Endodermal cell (in vitro differentiated cells): ENCODE data around the gene DNAJC5G. TPM values are rescaled to one million over a fixed set of nuclear protein-coding genes. Genes with fewer than 3 reads are reported as not detected.

Experiments used
- DNase-seq: peaks from one replicate; pipeline ENCODE4 v3.0.0-alpha.2; 2017
- H3K27ac ChIP-seq: 2 replicates; pipeline ENCODE4 v1.5.1; 2013; ENCODE audit warnings: mild to moderate bottlenecking, low read depth, low read length, moderate library complexity
- H3K27me3 ChIP-seq: 2 replicates; pipeline ENCODE4 v1.6.1; 2013; ENCODE audit warnings: mild to moderate bottlenecking, low read length, moderate library complexity; ENCODE audit not compliant: insufficient read depth, control insufficient read depth, poor library complexity, severe bottlenecking
- H3K36me3 ChIP-seq: 2 replicates; pipeline ENCODE4 v1.7.0; 2013; ENCODE audit warnings: mild to moderate bottlenecking, low read length, moderate library complexity; ENCODE audit not compliant: control insufficient read depth, insufficient read depth
- H3K4me1 ChIP-seq: one replicate; pipeline ENCODE4 v1.7.0; 2013; ENCODE audit warnings: low read length; ENCODE audit not compliant: control insufficient read depth, insufficient read depth
- H3K4me3 ChIP-seq: 2 replicates; pipeline ENCODE4 v1.5.1; 2013; ENCODE audit warnings: mild to moderate bottlenecking, low read length, moderate library complexity
- H3K9ac ChIP-seq: 2 replicates; pipeline ENCODE4 v1.6.1; 2013; ENCODE audit warnings: mild to moderate bottlenecking, low read length, moderate library complexity; ENCODE audit not compliant: poor library complexity, severe bottlenecking; ENCODE audit errors: extremely low read depth
- H3K9me3 ChIP-seq: 2 replicates; pipeline ENCODE4 v1.6.1; 2013; ENCODE audit warnings: mild to moderate bottlenecking, low read length, moderate library complexity; ENCODE audit not compliant: control insufficient read depth
- H3K27ac Mint-ChIP-seq: 2 replicates; pipeline ENCODE4 v1.8.0; 2020; ENCODE audit warnings: mixed read lengths
- H3K27me3 Mint-ChIP-seq: 2 replicates; pipeline ENCODE4 v1.8.0; 2021; ENCODE audit warnings: mild to moderate bottlenecking, mixed read lengths; ENCODE audit not compliant: insufficient read depth
- H3K36me3 Mint-ChIP-seq: 2 replicates; pipeline ENCODE4 v1.8.0; 2020; ENCODE audit warnings: low read depth, mixed read lengths
- H3K4me1 Mint-ChIP-seq: 2 replicates; pipeline ENCODE4 v1.8.0; 2020; ENCODE audit warnings: mixed read lengths
- H3K4me3 Mint-ChIP-seq: 2 replicates; pipeline ENCODE4 v1.8.0; 2020; ENCODE audit warnings: mild to moderate bottlenecking, moderate library complexity, mixed read lengths
- H3K9me3 Mint-ChIP-seq: 2 replicates; pipeline ENCODE4 v1.8.0; 2020; ENCODE audit warnings: mild to moderate bottlenecking, mixed read lengths
- WGBS, 2 experiments: methylation state at CpG; one replicate each; pipeline versions ENCODE4 v1.1.5 to v1.1.7; 2013; ENCODE audit warnings: missing lambda C conversion rate in 2 of 2, mixed read lengths in 1 of 2; ENCODE audit not compliant: insufficient coverage in 1 of 2, insufficient read length in 1 of 2; 5-methylcytosine and 5-hydroxymethylcytosine counted together
- total RNA-seq, 2 donors: library from RNA; stranded (reverse); fragmentation: NEBNext Ultra II Directional in 1 of 2; extraction: Animal tissue kit (Norgen Biotek cat#: 25700) in 1 of 2; gene quantifications; 2 replicates in 1 of 2; 3 replicates in 1 of 2; pipeline ENCODE4 v1.2.1, GENCODE V29; 2021
- TF ChIP-seq, protein P1 (sequence below): fragments of 200-600 bp; sonication (generic); conservative IDR thresholded peaks from 2 replicates; pipeline ENCODE4 v1.5.0; 2021; ENCODE audit warnings: antibody characterized with exemption, mild to moderate bottlenecking

Gene DNAJC5G
- total RNA-seq, 2 donors from 2014 or later, result 0.49 TPM; not detected in 1

GRCh38 chr2:27322301-27322765 is 47.1 kb downstream of the DNAJC5G start:
- Histone ChIP-seq H3K4me3 (peak overlapping the region; percentile 98), H3K27ac (no peak overlapping the region), H3K27me3 (no peaks in the 10 kb centered on the region), H3K4me1 (no peaks in the 10 kb centered on the region), H3K9me3 (no peaks in the 10 kb centered on the region), H3K36me3 (peaks cover 18% of the 10 kb centered on the region), H3K9ac (peak overlapping the region; percentile 99)
- peak overlapping the region; percentile 99 for H3K27ac Mint-ChIP-seq
- peaks cover 15% of the 10 kb centered on the region for H3K4me1 Mint-ChIP-seq
- peak overlapping the region; percentile 93 for H3K4me3 Mint-ChIP-seq
- no peak for DNase-seq
- H3K36me3 Mint-ChIP-seq, result peaks cover 14% of the 10 kb centered on the region
- TF ChIP-seq, protein P1, sequence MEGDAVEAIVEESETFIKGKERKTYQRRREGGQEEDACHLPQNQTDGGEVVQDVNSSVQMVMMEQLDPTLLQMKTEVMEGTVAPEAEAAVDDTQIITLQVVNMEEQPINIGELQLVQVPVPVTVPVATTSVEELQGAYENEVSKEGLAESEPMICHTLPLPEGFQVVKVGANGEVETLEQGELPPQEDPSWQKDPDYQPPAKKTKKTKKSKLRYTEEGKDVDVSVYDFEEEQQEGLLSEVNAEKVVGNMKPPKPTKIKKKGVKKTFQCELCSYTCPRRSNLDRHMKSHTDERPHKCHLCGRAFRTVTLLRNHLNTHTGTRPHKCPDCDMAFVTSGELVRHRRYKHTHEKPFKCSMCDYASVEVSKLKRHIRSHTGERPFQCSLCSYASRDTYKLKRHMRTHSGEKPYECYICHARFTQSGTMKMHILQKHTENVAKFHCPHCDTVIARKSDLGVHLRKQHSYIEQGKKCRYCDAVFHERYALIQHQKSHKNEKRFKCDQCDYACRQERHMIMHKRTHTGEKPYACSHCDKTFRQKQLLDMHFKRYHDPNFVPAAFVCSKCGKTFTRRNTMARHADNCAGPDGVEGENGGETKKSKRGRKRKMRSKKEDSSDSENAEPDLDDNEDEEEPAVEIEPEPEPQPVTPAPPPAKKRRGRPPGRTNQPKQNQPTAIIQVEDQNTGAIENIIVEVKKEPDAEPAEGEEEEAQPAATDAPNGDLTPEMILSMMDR, result no peak
- 14 to 18% methylated on average over 5 to 10 of the region's 10 CpGs for WGBS, 2 experiments
- no peaks in the 10 kb centered on the region for H3K27me3 Mint-ChIP-seq
- H3K9me3 Mint-ChIP-seq, result no peaks in the 10 kb centered on the region

DNA sequence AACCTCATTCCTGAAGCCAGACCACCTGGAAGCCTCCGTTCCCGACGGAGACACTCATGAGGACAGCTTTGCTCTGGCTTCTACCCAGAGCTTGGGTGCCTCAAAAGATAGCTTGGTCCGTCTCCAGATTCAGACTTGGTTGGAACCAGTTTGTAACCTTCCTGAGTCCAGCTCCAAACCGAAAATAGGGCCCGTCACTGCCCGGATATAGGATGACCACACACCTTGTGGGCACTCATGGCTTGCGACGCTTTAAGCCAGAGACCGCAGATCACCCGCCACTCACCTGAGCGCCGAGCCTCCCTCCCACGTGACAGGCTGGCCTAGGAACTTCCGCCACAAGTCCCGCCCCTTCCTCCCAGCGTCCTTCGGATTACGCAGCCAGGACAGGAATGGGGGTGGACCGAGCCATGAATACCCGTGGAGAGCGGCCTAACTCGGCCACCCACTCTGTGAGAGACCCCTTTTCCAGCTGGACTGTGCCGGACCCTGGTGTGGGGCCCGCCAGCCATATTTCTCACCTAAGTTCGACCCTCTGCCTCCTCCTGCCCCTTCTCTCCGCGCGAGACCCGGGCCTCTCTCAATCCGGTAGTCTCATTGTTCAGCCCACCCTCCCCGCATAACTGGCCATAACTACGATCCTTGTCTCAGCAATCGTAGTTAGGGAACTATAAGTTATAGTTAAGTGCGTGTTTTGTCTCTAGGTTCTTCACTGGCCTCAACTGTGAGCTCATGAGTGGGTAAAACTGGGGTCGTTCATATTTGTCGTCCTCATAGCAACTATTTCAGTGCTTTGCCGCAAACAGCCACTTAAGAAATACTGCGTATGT is 47.7 kb downstream of the DNAJC5G start, which contains the start of gene MPV17:
TSS of gene MPV17 (minus strand) at position 332 of the 830 bp plus-strand sequence. CDS start 580 bp downstream, outside the sequence.
- WGBS, 2 experiments, result 2 to 4% methylated on average over 20 to 39 of the region's 39 CpGs
- Histone ChIP-seq H3K9me3 (no peaks in the 10 kb centered on the region), H3K36me3 (peaks cover 22% of the 10 kb centered on the region), H3K27ac (peak within 1 kb of the TSS; percentile 89), H3K9ac (peak within 1 kb of the TSS; percentile 99), H3K4me3 (peak within 1 kb of the TSS; percentile 98), H3K4me1 (no peaks in the 10 kb centered on the region), H3K27me3 (no peaks in the 10 kb centered on the region)
- peaks cover 18% of the 10 kb centered on the region for H3K36me3 Mint-ChIP-seq
- peaks cover 15% of the 10 kb centered on the region for H3K4me1 Mint-ChIP-seq
- H3K4me3 Mint-ChIP-seq, result peak within 1 kb of the TSS; percentile 93
- TF ChIP-seq, protein P1, result no peak
- H3K27ac Mint-ChIP-seq, result peak within 1 kb of the TSS; percentile 99
- H3K27me3 Mint-ChIP-seq, result no peaks in the 10 kb centered on the region
- no peaks in the 10 kb centered on the region for H3K9me3 Mint-ChIP-seq
- peak; percentile 98 for DNase-seq

- Histone ChIP-seq H3K9ac (peak overlapping the region; percentile 99), H3K27me3 (no peaks in the 10 kb centered on the region), H3K9me3 (no peaks in the 10 kb centered on the region), H3K4me3 (peak overlapping the region; percentile 98), H3K4me1 (no peaks in the 10 kb centered on the region), H3K27ac (peak overlapping the region; percentile 89), H3K36me3 (peaks cover 30% of the 10 kb centered on the region)
- DNase-seq, result no peak
- peak overlapping the region; percentile 99 for H3K27ac Mint-ChIP-seq
- H3K4me1 Mint-ChIP-seq, result peaks cover 15% of the 10 kb centered on the region
- TF ChIP-seq, protein P1, result no peak
- H3K36me3 Mint-ChIP-seq, result peaks cover 26% of the 10 kb centered on the region
- 41 to 47% methylated on average over 3 to 5 of the region's 5 CpGs for WGBS, 2 experiments
- H3K27me3 Mint-ChIP-seq, result no peaks in the 10 kb centered on the region
- peak overlapping the region; percentile 93 for H3K4me3 Mint-ChIP-seq
- H3K9me3 Mint-ChIP-seq, result no peaks in the 10 kb centered on the region
Measured at GRCh38 chr2:27323596-27324285, 48.5 kb downstream of the DNAJC5G start.
